Left ventricle myocardium inferior (tissue), 1 donor: ENCODE data around the gene SPATA24. TPM values are rescaled to one million over a fixed set of nuclear protein-coding genes. Genes with fewer than 3 reads are reported as not detected.

ENCODE experiments used
- DNase-seq: peaks from one replicate; pipeline ENCODE4 v3.0.0-alpha.2; 2020
- H3K27ac ChIP-seq: fragments of 200-600 bp; replicated peaks from 2 replicates; pipeline ENCODE4 v1.8.0; 2021
- H3K27me3 ChIP-seq: fragments of 200-600 bp; 2 replicates; pipeline ENCODE4 v1.8.0; 2021; ENCODE audit warnings: low read depth
- H3K36me3 ChIP-seq: fragments of 200-600 bp; 2 replicates; pipeline ENCODE4 v1.8.0; 2021
- H3K4me1 ChIP-seq: fragments of 200-600 bp; 2 replicates; pipeline ENCODE4 v1.8.0; 2021
- H3K4me3 ChIP-seq: fragments of 200-600 bp; 2 replicates; pipeline ENCODE4 v1.8.0; 2021; ENCODE audit warnings: mild to moderate bottlenecking, moderate library complexity
- H3K9me3 ChIP-seq: fragments of 200-600 bp; replicated peaks from 2 replicates; pipeline ENCODE4 v1.8.0; 2021
- intact Hi-C: fragments of 100-400 bp; cut with micrococcal nuclease; formaldehyde crosslinking; loops from one replicate; pipeline ENCODE4 v1.11.0; 2022
- total RNA-seq: library from RNA; stranded (reverse); fragmentation: NEBNext Ultra II Directional; extraction: Animal tissue kit (Norgen Biotek cat#: 25700); gene quantifications from one replicate; pipeline ENCODE4 v1.2.1, GENCODE V29; 2021
- TF ChIP-seq, protein P1 (sequence below): fragments of 200-600 bp; IDR thresholded peaks from 2 replicates; pipeline ENCODE4 v1.8.0; 2021; ENCODE audit warnings: antibody characterized with exemption, mild to moderate bottlenecking, borderline replicate concordance
- donor health status: DM: no; HTN: yes; CAD: no; lungs with severe emphysema.

SPATA24 gene
- total RNA-seq, 1 donor from 2014 or later = 15.7 TPM

DNA sequence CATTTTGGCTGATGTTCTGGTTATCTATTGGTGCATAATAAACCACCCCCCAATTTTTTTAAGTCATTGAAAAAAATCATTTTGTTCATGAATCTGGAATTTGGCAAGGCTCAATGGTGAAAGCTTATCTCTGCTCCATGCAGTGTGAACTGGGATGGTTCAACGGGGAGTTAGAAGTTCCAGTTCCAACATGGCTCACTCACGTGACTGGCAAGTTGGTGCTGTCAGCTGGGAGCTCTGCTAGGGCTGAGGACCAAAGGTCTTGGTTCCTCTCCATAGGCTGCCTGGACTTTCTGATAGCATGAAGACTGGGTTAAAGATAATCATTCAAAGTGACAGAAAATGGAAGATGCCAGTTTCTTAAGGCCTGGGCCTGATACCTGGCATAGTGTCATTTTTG, 3.1 kb upstream of the SPATA24 start:
- TF ChIP-seq, protein P1, sequence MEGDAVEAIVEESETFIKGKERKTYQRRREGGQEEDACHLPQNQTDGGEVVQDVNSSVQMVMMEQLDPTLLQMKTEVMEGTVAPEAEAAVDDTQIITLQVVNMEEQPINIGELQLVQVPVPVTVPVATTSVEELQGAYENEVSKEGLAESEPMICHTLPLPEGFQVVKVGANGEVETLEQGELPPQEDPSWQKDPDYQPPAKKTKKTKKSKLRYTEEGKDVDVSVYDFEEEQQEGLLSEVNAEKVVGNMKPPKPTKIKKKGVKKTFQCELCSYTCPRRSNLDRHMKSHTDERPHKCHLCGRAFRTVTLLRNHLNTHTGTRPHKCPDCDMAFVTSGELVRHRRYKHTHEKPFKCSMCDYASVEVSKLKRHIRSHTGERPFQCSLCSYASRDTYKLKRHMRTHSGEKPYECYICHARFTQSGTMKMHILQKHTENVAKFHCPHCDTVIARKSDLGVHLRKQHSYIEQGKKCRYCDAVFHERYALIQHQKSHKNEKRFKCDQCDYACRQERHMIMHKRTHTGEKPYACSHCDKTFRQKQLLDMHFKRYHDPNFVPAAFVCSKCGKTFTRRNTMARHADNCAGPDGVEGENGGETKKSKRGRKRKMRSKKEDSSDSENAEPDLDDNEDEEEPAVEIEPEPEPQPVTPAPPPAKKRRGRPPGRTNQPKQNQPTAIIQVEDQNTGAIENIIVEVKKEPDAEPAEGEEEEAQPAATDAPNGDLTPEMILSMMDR = no peak
- H3K27ac ChIP-seq = no peak overlapping the region
- peaks cover 2% of the 10 kb centered on the region for H3K36me3 ChIP-seq
- no peak overlapping the region for H3K4me3 ChIP-seq
- no peaks in the 10 kb centered on the region for H3K9me3 ChIP-seq
- DNase-seq = no peak
- H3K4me1 ChIP-seq = peaks cover 38% of the 10 kb centered on the region
- no peaks in the 10 kb centered on the region for H3K27me3 ChIP-seq
- intact Hi-C loops = no loop called here

DNA sequence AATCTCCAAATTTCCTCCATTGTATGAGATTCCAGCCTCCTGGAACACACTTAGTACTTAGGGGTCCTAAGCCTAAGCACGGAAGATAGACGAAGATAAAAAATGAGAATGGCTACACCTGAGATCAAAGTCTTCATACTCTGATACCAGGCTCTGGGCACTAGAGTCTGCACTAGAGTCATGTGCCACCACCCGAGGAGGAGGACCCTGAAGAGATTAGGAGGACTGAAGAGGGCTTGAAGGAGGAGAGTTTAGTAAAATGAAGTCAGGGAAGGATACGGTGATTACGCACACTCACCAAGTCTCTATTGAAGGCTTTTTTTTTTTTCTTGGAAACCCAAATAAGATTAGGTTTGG, 573 bp upstream of the SPATA24 start:
- no peaks in the 10 kb centered on the region for H3K9me3 ChIP-seq
- H3K36me3 ChIP-seq = peaks cover 5% of the 10 kb centered on the region
- no peak for DNase-seq
- intact Hi-C loops = no loop called here
- H3K27me3 ChIP-seq = no peaks in the 10 kb centered on the region
- H3K4me3 ChIP-seq = peak overlapping the region; percentile 66
- TF ChIP-seq, protein P1 = no peak
- peak overlapping the region; percentile 92 for H3K27ac ChIP-seq
- peaks cover 21% of the 10 kb centered on the region for H3K4me1 ChIP-seq

DNA sequence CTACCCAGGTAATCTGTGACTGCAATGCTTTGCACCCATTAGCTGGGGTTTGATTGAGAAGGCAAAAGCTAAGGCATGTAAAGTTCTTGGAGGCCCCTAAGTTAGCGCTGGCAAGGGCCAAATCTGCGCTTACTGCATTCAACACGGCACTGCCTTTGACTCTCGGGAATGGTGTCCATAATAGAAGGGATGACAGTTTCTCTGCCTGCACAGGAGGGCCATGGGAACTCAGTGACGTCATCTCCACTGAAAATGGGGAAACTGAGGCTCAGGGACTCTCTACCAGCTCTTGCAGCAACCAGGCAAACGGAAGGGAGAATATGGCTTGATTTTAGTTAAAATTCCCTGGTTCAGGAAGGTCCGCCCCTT, 487 bp downstream of the SPATA24 start:
- TF ChIP-seq, protein P1 = no peak
- H3K27me3 ChIP-seq = no peaks in the 10 kb centered on the region
- peaks cover 21% of the 10 kb centered on the region for H3K4me1 ChIP-seq
- H3K27ac ChIP-seq = peak overlapping the region; percentile 92
- no peaks in the 10 kb centered on the region for H3K9me3 ChIP-seq
- intact Hi-C loops = no loop called here
- no peak for DNase-seq
- H3K36me3 ChIP-seq = peaks cover 5% of the 10 kb centered on the region
- peak overlapping the region; percentile 66 for H3K4me3 ChIP-seq

DNA sequence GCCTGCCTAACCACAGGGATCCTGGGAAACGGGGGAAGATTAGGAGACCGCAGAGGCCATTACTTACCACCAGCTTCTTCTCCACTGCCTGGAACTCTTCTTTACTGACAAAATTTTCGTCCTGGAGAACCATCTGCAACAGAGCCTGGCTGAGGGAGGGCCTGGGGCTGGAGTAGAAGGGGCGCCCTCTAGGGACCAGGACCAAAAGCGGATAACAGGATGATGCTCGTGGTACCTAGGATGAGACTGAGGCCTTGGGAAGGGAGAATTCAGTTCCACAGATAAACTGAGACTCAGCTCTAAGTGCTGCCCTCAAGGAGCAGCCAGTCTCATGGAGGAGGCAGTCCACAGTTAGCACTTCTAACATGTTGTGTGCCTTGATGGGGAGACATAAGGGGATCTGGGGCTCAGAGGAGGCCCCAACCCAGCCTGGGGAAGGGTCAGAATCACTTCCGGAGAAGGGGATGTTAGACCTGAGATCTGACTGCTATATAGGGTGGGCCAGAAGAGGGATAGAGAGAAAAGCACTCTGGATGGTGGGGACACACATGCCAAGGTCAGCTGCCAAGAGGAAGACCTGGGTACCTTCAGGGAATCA, 1.2 kb downstream of the SPATA24 start:
- TF ChIP-seq, protein P1 = peak; percentile 37
- intact Hi-C loops = no loop called here
- Histone ChIP-seq H3K4me1 (peaks cover 27% of the 10 kb centered on the region), H3K27ac (peak overlapping the region; percentile 92), H3K27me3 (no peaks in the 10 kb centered on the region), H3K4me3 (no peak overlapping the region), H3K9me3 (no peaks in the 10 kb centered on the region), H3K36me3 (peaks cover 5% of the 10 kb centered on the region)
- no peak for DNase-seq

DNA sequence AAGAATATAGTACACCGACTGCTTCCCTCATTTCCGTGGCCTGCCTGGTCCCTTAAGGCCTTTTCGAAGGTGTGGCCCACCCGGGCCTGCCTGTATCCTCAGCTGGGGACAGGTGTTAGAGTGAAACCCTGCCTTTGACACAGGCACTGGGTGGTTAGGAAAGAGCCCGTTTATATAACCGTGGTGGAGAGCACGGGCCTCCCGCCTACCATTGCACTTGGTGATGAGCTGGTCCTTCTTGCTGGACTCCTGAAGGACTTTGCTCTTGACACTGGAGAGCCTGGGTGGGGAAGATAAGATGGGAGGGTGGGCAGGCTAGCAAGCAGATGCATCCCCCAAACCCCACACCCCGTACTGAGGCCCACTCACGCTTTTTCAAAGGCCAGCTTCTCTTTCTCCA, 2.3 kb downstream of the SPATA24 start:
- no peaks in the 10 kb centered on the region for H3K9me3 ChIP-seq
- peaks cover 5% of the 10 kb centered on the region for H3K36me3 ChIP-seq
- no peak overlapping the region for H3K4me3 ChIP-seq
- H3K27me3 ChIP-seq = no peaks in the 10 kb centered on the region
- no peak overlapping the region for H3K27ac ChIP-seq
- no peak for DNase-seq
- TF ChIP-seq, protein P1 = no peak
- intact Hi-C loops = no loop called here
- peaks cover 36% of the 10 kb centered on the region for H3K4me1 ChIP-seq
